A673 (cell line): ENCODE results near the gene TAS2R13.

Source experiments
- CTCF ChIP-seq: fragments of 300-800, 200-600 bp; sonication (generic); conservative IDR thresholded peaks from 2 replicates; pipeline ENCODE4 v1.5.1; 2017; ENCODE audit warnings: low read depth, mild to moderate bottlenecking, antibody characterized with exemption, low read length, moderate library complexity, mixed read lengths
- EZH2 ChIP-seq: fragments of 200-600 bp; sonication (generic); IDR thresholded peaks from 2 replicates; pipeline ENCODE4 v1.6.1; 2017; ENCODE audit warnings: borderline replicate concordance, low read depth, mild to moderate bottlenecking, mixed read lengths, antibody characterized with exemption, low read length; ENCODE audit not compliant: poor library complexity, severe bottlenecking

GRCh38 chr12:10940389-10940788 is 31.0 kb upstream of the TAS2R13 start:
- TF ChIP-seq CTCF (no peak), EZH2 (no peak)
